ENCODE data around the gene LTK. TPM values are rescaled to one million over a fixed set of nuclear protein-coding genes. Genes with fewer than 3 reads are reported as not detected.

The LTK gene
- total RNA-seq, 1 donor from 2014 or later, result 15.1 TPM

DNA sequence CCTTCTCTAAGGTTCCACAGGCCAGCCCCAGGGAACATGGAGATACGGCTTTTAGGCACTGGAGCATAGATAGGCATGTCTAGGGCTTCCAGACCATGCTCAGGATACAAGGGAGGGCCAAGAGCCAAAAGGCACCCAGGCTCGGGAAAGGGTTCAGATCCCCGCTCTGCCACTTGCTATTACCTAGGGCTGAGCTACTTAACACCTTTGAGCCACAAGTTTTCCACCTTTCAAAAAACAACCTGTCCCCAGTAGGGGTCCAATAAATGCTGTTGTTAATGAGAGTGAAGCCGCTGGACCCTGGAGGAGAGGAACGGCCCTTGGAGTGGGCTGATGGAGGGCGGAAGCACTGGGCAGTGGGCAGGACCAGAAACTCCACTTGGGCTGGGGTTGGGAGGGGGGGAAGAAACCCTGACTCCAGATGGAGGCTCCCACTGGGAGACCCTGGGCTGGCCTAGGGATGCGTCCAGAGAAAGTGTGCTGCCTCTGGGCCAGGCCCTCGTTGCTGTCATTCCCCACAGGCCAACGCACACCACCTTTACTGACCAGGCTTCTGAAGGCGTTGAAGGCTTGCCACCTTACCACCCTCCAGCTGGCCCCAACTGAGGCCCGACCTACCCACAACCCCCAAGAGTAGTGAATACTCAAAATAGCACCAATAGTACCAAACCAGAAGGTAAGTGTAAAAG lies 28.5 kb downstream of the LTK start:
- H3K4me1 ChIP-seq, result no peaks in the 10 kb centered on the region
- H3K9me3 ChIP-seq, result no peaks in the 10 kb centered on the region
- intact Hi-C loops (cut with DNase I), result no loop called here
- no peak for ATAC-seq
- DNase-seq, result no peak
- H3K4me3 ChIP-seq, result no peak overlapping the region
- TF ChIP-seq CTCF (IDR thresholded peaks at IDR 0.05), result no peak
- peaks cover 14% of the 10 kb centered on the region for H3K27me3 ChIP-seq
- H3K27ac ChIP-seq, result no peak overlapping the region
- H3K36me3 ChIP-seq, result peaks cover 26% of the 10 kb centered on the region

- no peaks in the 10 kb centered on the region for H3K9me3 ChIP-seq
- ATAC-seq (no peak), DNase-seq (no peak)
- peaks cover 1% of the 10 kb centered on the region for H3K27me3 ChIP-seq
- no peak for TF ChIP-seq CTCF (IDR thresholded peaks at IDR 0.05)
- intact Hi-C loops (cut with DNase I), result no loop called here
- no peak overlapping the region for H3K4me3 ChIP-seq
- no peaks in the 10 kb centered on the region for H3K4me1 ChIP-seq
- peaks cover 42% of the 10 kb centered on the region for H3K36me3 ChIP-seq
- no peak overlapping the region for H3K27ac ChIP-seq
Measured at GRCh38 chr15:41483519-41483918, 30.1 kb downstream of the LTK start.

- TF ChIP-seq CTCF (IDR thresholded peaks at IDR 0.05), result no peak
- no peak for ATAC-seq
Measured at GRCh38 chr15:41483115-41483514, 30.5 kb downstream of the LTK start.

DNA sequence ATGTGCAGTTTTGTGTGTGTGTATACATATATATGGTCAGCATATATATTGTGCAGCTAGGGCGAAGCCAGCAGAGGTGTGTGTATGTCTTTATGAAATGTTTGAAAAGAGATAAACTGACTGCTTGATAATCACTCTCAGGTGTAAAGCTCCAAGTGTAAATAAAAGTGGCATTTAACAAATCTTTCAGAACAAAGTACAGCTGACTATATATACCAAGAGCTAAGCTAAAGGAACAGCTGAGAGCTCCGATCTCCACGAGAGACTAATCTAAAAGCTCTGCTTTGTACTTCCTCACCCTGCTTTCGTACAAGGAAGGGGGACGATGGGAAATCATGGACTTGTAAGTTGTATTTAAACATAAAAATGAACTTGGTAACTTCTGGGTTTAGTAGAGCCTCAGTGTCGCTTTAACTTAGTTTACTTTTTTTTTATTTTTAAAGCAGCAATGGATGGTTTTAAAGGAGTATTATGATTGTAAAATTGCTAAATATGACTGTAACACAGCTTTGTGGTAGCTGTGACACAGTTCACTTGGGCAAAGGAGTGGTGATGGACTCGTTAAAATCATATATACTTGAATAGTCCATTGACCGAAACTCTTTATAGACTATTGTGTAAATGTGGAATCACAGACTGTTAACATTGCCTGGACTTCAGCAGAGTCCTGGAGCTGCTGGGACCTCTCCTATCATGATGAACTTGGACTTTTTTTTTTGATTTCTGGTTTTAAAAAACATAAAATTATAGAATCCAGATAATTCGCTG lies 31.3 kb downstream of the LTK start:
- no peak for ATAC-seq
- Histone ChIP-seq H3K27ac (no peak overlapping the region), H3K36me3 (peaks cover 54% of the 10 kb centered on the region), H3K27me3 (no peaks in the 10 kb centered on the region), H3K9me3 (no peaks in the 10 kb centered on the region), H3K4me1 (no peaks in the 10 kb centered on the region), H3K4me3 (no peak overlapping the region)
- intact Hi-C loops (cut with DNase I), result no loop called here
- no peak for DNase-seq
- no peak for TF ChIP-seq CTCF (IDR thresholded peaks at IDR 0.05)

More at GRCh38 chr15:41483115-41483514, 30.5 kb downstream of the LTK start:
- no peaks in the 10 kb centered on the region for H3K9me3 ChIP-seq
- H3K4me1 ChIP-seq, result no peaks in the 10 kb centered on the region
- H3K4me3 ChIP-seq, result no peak overlapping the region
- H3K36me3 ChIP-seq, result peaks cover 46% of the 10 kb centered on the region
- no peak for DNase-seq
- H3K27ac ChIP-seq, result no peak overlapping the region
- intact Hi-C loops (cut with DNase I), result no loop called here
- no peaks in the 10 kb centered on the region for H3K27me3 ChIP-seq

DNA sequence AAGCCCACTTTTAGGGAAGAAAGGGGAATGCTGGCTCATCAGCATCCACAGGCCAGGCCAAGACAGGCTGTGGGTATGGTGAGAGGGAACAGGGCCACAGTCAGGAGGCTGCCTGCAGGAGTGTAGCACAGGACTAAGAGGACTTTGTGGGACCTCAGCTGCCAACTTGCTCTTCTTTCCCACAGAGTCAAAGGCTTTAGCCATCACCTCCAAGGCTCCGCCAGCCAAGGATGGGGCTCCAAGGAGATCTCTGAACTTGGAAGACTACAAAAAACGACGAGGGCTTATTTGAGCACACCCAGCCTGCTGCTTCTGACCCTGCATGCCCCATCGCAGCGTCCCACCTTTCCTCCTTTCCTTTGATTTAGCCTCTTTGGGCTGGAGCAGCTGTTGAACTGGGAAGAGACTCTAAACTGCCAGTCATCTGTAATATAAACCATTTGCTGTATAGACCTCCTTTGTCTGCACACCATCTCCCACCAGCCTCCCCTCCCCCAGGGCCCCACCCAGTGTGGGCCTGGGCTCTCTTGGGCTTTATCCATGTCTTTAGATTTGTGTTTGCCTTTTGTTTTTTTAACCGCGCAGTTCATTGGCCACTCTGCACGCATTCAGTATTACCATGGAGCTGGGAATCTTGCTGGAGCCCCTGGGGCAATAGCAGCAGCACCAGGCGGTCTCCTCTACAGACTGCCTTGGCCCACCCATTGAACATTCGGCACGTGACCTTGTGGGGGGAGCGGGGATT lies 33.1 kb downstream of the LTK start:
- intact Hi-C loops (cut with DNase I), result no loop called here
- no peaks in the 10 kb centered on the region for H3K27me3 ChIP-seq
- no peaks in the 10 kb centered on the region for H3K9me3 ChIP-seq
- no peak for ATAC-seq
- peaks cover 71% of the 10 kb centered on the region for H3K36me3 ChIP-seq
- no peak overlapping the region for H3K4me3 ChIP-seq
- H3K4me1 ChIP-seq, result no peaks in the 10 kb centered on the region
- no peak for DNase-seq
- no peak for TF ChIP-seq CTCF (IDR thresholded peaks at IDR 0.05)
- H3K27ac ChIP-seq, result no peak overlapping the region
